Spleen (tissue), 7 donors: Measurements from ENCODE around the gene PLPP7.

Source experiments
- CTCF ChIP-seq, 11 experiments: fragments of 200-600 bp in 7 of 11; fragments of 450-650 bp in 4 of 11; sonication (generic) in 4 of 11; IDR thresholded peaks in 8 of 11; conservative IDR thresholded peaks in 3 of 11; 1 replicate in 7 of 11; 2 replicates in 4 of 11; pipeline versions ENCODE4 v1.4.0 to v1.8.0; 2016 to 2021; ENCODE audit warnings: antibody characterized with exemption in 11 of 11, inconsistent platforms in 4 of 11, mild to moderate bottlenecking in 1 of 11
- POLR2A ChIP-seq, 3 donors: fragments of 450-650 bp; IDR thresholded peaks; one replicate each; pipeline ENCODE4 v1.5.1; 2017; ENCODE audit warnings: antibody characterized with exemption in 3 of 3, mild to moderate bottlenecking in 1 of 3
- POLR2AphosphoS5 ChIP-seq, 3 donors: sonication (generic); formaldehyde crosslinking; IDR thresholded peaks; one replicate each; pipeline ENCODE4 v1.5.1; 2017; ENCODE audit warnings: antibody characterized with exemption in 3 of 3
- donor health status: DM: no; HTN: no; CAD: no; lungs with moderate emphysema.
- donor health status: DM: no; HTN: no; CAD: no.
- donor health status: DM: no; HTN: no; CAD: no.

- TF ChIP-seq POLR2AphosphoS5 (IDR thresholded peaks at IDR 0.05): peak in 1 of 3 donors; percentile 17
- no peak for TF ChIP-seq CTCF (IDR thresholded peaks at IDR 0.05 in 8 of 11, conservative IDR thresholded peaks at IDR 0.05 in 3 of 11)
- TF ChIP-seq POLR2A (IDR thresholded peaks at IDR 0.05): no peak
Measured at GRCh38 chr9:131259916-131260597, 29.5 kb upstream of the PLPP7 start.
